ENCODE results near the gene JMJD4. TPM values are rescaled to one million over a fixed set of nuclear protein-coding genes. Genes with fewer than 3 reads are reported as not detected.

The JMJD4 gene
- total RNA-seq, 5 donors from 2014 or later (not counting 1 experiment from before 2014, with no cell fraction given), result 10.8 to 35.1 (median 33.5) TPM

- H3K9me3 Mint-ChIP-seq, result no peaks in the 10 kb centered on the region
- no peak overlapping the region for H3K27ac Mint-ChIP-seq
- H3K27me3 ChIP-seq (replicated peaks in 1 of 2; ENCODE audit: control insufficient read depth in 2 of 2, extremely low read depth in 1 of 2, insufficient read depth in 2 of 2, low read length in 1 of 2), result peaks cover 0 to 2% of the 10 kb centered on the region in 2 experiments
- peaks cover 7 to 12% of the 10 kb centered on the region in 2 donors for H3K36me3 ChIP-seq (ENCODE audit: control insufficient read depth in 2 of 2, extremely low read depth in 1 of 2, insufficient read depth in 1 of 2, low read length in 1 of 2)
- ATAC-seq (replicated peaks in 1 of 4), result no peak
- POLR2A ChIA-PET, result interaction anchor here in 1 of 2 donors (0.5 kb wide), 1 partner anchor 205 kb away, joined by 3 read pairs; no protein-coding TSS in a partner anchor
- no peaks in the 10 kb centered on the region for H3K27me3 Mint-ChIP-seq
- H3K4me3 Mint-ChIP-seq, result no peak overlapping the region
- CTCF ChIA-PET, result interaction anchor here in 1 of 2 donors (0.5 to 0.6 kb wide), 2 partner anchors 11 to 30 kb away, joined by 3 to 4 read pairs; no protein-coding TSS in a partner anchor
- peaks cover 14 to 58% of the 10 kb centered on the region in 2 experiments for H3K4me1 ChIP-seq (ENCODE audit: control insufficient read depth in 1 of 2, extremely low read depth in 1 of 2, insufficient read depth in 2 of 2, low read length in 2 of 2)
- 92% methylated on average over 18 of the region's 19 CpGs for WGBS (ENCODE audit: insufficient coverage)
- H3K27ac ChIP-seq (ENCODE audit: low read length), result no peak overlapping the region
- no peaks in the 10 kb centered on the region for H3K9me3 ChIP-seq
- no peak for DNase-seq
- peaks cover 50 to 59% (median 55%) of the 10 kb centered on the region in 3 donors for H3K4me1 Mint-ChIP-seq
- H3K36me3 Mint-ChIP-seq, result no peaks in the 10 kb centered on the region
- H3K4me3 ChIP-seq (ENCODE audit: control insufficient read depth in 1 of 2, extremely low read depth in 1 of 2, low read length in 1 of 2), result no peak overlapping the region
Measured at GRCh38 chr1:227731696-227732585, 3.2 kb downstream of the JMJD4 start.

GRCh38 chr1:227731241-227731677 lies 3.8 kb downstream of the JMJD4 start:
- Histone ChIP-seq H3K27ac (ENCODE audit: low read length) (no peak overlapping the region), H3K9me3 (no peaks in the 10 kb centered on the region), H3K4me1 (ENCODE audit: control insufficient read depth in 1 of 2, extremely low read depth in 1 of 2, insufficient read depth in 2 of 2, low read length in 2 of 2) (peaks cover 13 to 52% of the 10 kb centered on the region in 2 experiments), H3K27me3 (replicated peaks in 1 of 2; ENCODE audit: control insufficient read depth in 2 of 2, extremely low read depth in 1 of 2, insufficient read depth in 2 of 2, low read length in 1 of 2) (peaks cover 0 to 2% of the 10 kb centered on the region in 2 experiments), H3K4me3 (ENCODE audit: control insufficient read depth in 1 of 2, extremely low read depth in 1 of 2, low read length in 1 of 2) (no peak overlapping the region), H3K36me3 (ENCODE audit: control insufficient read depth in 2 of 2, extremely low read depth in 1 of 2, insufficient read depth in 1 of 2, low read length in 1 of 2) (peaks cover 7 to 12% of the 10 kb centered on the region in 2 donors)
- no peaks in the 10 kb centered on the region for H3K9me3 Mint-ChIP-seq
- H3K27me3 Mint-ChIP-seq, result no peaks in the 10 kb centered on the region
- DNase-seq (no peak), ATAC-seq (replicated peaks in 1 of 4) (no peak)
- CTCF ChIA-PET, result interaction anchor here in 1 of 2 donors (0.5 kb wide), 1 partner anchor 30 kb away, joined by 3 read pairs; no protein-coding TSS in a partner anchor
- no peak overlapping the region for H3K27ac Mint-ChIP-seq
- peaks cover 47 to 54% (median 50%) of the 10 kb centered on the region in 3 donors for H3K4me1 Mint-ChIP-seq
- 99% methylated on average over 10 of the region's 11 CpGs for WGBS (ENCODE audit: insufficient coverage)
- no peaks in the 10 kb centered on the region for H3K36me3 Mint-ChIP-seq
- POLR2A ChIA-PET, result no interaction called here
- no peak overlapping the region for H3K4me3 Mint-ChIP-seq

- 89% methylated on average over 16 of the region's 16 CpGs for WGBS (ENCODE audit: insufficient coverage)
- no peaks in the 10 kb centered on the region for H3K9me3 Mint-ChIP-seq
- ATAC-seq (replicated peaks in 1 of 4), result no peak
- no peak for DNase-seq
- Histone ChIP-seq H3K27me3 (replicated peaks in 1 of 2; ENCODE audit: control insufficient read depth in 2 of 2, extremely low read depth in 1 of 2, insufficient read depth in 2 of 2, low read length in 1 of 2) (peaks cover 0 to 2% of the 10 kb centered on the region in 2 experiments), H3K27ac (ENCODE audit: low read length) (no peak overlapping the region), H3K4me1 (ENCODE audit: control insufficient read depth in 1 of 2, extremely low read depth in 1 of 2, insufficient read depth in 2 of 2, low read length in 2 of 2) (peaks cover 10 to 46% of the 10 kb centered on the region in 2 experiments), H3K4me3 (ENCODE audit: control insufficient read depth in 1 of 2, extremely low read depth in 1 of 2, low read length in 1 of 2) (no peak overlapping the region), H3K36me3 (ENCODE audit: control insufficient read depth in 2 of 2, extremely low read depth in 1 of 2, insufficient read depth in 1 of 2, low read length in 1 of 2) (peaks cover 7 to 12% of the 10 kb centered on the region in 2 donors), H3K9me3 (no peaks in the 10 kb centered on the region)
- H3K4me1 Mint-ChIP-seq, result peaks cover 44 to 49% (median 44%) of the 10 kb centered on the region in 3 donors
- CTCF ChIA-PET, result no interaction called here
- POLR2A ChIA-PET, result interaction anchor here in 1 of 2 donors (0.6 kb wide), 1 partner anchor 1662 kb away, joined by 5 read pairs; no protein-coding TSS in a partner anchor
- peak overlapping the region in 1 of 2 donors; percentile 79 for H3K27ac Mint-ChIP-seq
- H3K36me3 Mint-ChIP-seq, result no peaks in the 10 kb centered on the region
- peak overlapping the region in 2 of 3 donors; percentile 53 to 81 for H3K4me3 Mint-ChIP-seq
- H3K27me3 Mint-ChIP-seq, result no peaks in the 10 kb centered on the region
Measured at GRCh38 chr1:227730630-227731151, 4.4 kb downstream of the JMJD4 start.

GRCh38 chr1:227729881-227730629 lies 5.0 kb downstream of the JMJD4 start:
- H3K36me3 Mint-ChIP-seq, result no peaks in the 10 kb centered on the region
- ChIA-PET CTCF (interaction anchor here in 1 of 2 donors (0.5 kb wide), 1 partner anchor 929 kb away, joined by 3 read pairs; no protein-coding TSS in a partner anchor), POLR2A (interaction anchor here in 1 of 2 donors (0.6 kb wide), 1 partner anchor 1661 kb away, joined by 5 read pairs; no protein-coding TSS in a partner anchor)
- DNase-seq (peak in 14 of 35 experiments; percentile 16 to 62 (median 31)), ATAC-seq (replicated peaks in 1 of 4) (no peak)
- Histone ChIP-seq H3K36me3 (ENCODE audit: control insufficient read depth in 2 of 2, extremely low read depth in 1 of 2, insufficient read depth in 1 of 2, low read length in 1 of 2) (peaks cover 7 to 12% of the 10 kb centered on the region in 2 donors), H3K9me3 (no peaks in the 10 kb centered on the region), H3K4me1 (ENCODE audit: control insufficient read depth in 1 of 2, extremely low read depth in 1 of 2, insufficient read depth in 2 of 2, low read length in 2 of 2) (peaks cover 10 to 44% of the 10 kb centered on the region in 2 experiments), H3K4me3 (ENCODE audit: control insufficient read depth in 1 of 2, extremely low read depth in 1 of 2, low read length in 1 of 2) (no peak overlapping the region), H3K27me3 (replicated peaks in 1 of 2; ENCODE audit: control insufficient read depth in 2 of 2, extremely low read depth in 1 of 2, insufficient read depth in 2 of 2, low read length in 1 of 2) (peaks cover 0 to 2% of the 10 kb centered on the region in 2 experiments), H3K27ac (ENCODE audit: low read length) (no peak overlapping the region)
- peak overlapping the region; percentile 53 to 81 (median 71) for H3K4me3 Mint-ChIP-seq
- 70% methylated on average over 11 of the region's 13 CpGs for WGBS (ENCODE audit: insufficient coverage)
- H3K9me3 Mint-ChIP-seq, result no peaks in the 10 kb centered on the region
- no peaks in the 10 kb centered on the region for H3K27me3 Mint-ChIP-seq
- peaks cover 44 to 47% (median 44%) of the 10 kb centered on the region in 3 donors for H3K4me1 Mint-ChIP-seq
- H3K27ac Mint-ChIP-seq, result peak overlapping the region; percentile 32 to 79

GRCh38 chr1:227729144-227729880 lies 5.8 kb downstream of the JMJD4 start:
- H3K27ac Mint-ChIP-seq, result peak overlapping the region; percentile 46 to 79
- CTCF ChIA-PET, result no interaction called here
- H3K36me3 Mint-ChIP-seq, result no peaks in the 10 kb centered on the region
- H3K9me3 ChIP-seq, result no peaks in the 10 kb centered on the region
- H3K27ac ChIP-seq (ENCODE audit: low read length), result peak overlapping the region; percentile 31
- H3K4me1 ChIP-seq (ENCODE audit: control insufficient read depth in 1 of 2, extremely low read depth in 1 of 2, insufficient read depth in 2 of 2, low read length in 2 of 2), result peaks cover 6 to 40% of the 10 kb centered on the region in 2 experiments
- peak overlapping the region; percentile 71 to 85 (median 81) for H3K4me3 Mint-ChIP-seq
- peaks cover 0 to 2% of the 10 kb centered on the region in 2 experiments for H3K27me3 ChIP-seq (replicated peaks in 1 of 2; ENCODE audit: control insufficient read depth in 2 of 2, extremely low read depth in 1 of 2, insufficient read depth in 2 of 2, low read length in 1 of 2)
- H3K27me3 Mint-ChIP-seq, result no peaks in the 10 kb centered on the region
- peaks cover 7 to 12% of the 10 kb centered on the region in 2 donors for H3K36me3 ChIP-seq (ENCODE audit: control insufficient read depth in 2 of 2, extremely low read depth in 1 of 2, insufficient read depth in 1 of 2, low read length in 1 of 2)
- no peak for DNase-seq
- peaks cover 0 to under 1% (median 0%) of the 10 kb centered on the region in 3 donors for H3K9me3 Mint-ChIP-seq
- peak overlapping the region; percentile 69 to 70 for H3K4me3 ChIP-seq (ENCODE audit: control insufficient read depth in 1 of 2, extremely low read depth in 1 of 2, low read length in 1 of 2)
- H3K4me1 Mint-ChIP-seq, result peaks cover 40 to 44% (median 40%) of the 10 kb centered on the region in 3 donors
- POLR2A ChIA-PET, result no interaction called here
- 56% methylated on average over 3 of the region's 5 CpGs for WGBS (ENCODE audit: insufficient coverage)
- peak in 2 of 4 experiments; percentile 2 to 10 for ATAC-seq (replicated peaks in 1 of 4)

All from T-cell (primary cell).